Hematopoietic multipotent progenitor cell (in vitro differentiated cells): ENCODE results near the gene ABHD15. TPM values are rescaled to one million over a fixed set of nuclear protein-coding genes. Genes with fewer than 3 reads are reported as not detected.
A peak's percentile ranks its signal among the peaks of the same experiment; 100 is the strongest.

Source experiments
- DNase-seq, 3 donors: peaks; one replicate each; pipeline ENCODE4 v3.0.0-alpha.2; 2011 to 2015; ENCODE audit warnings: low read depth in 2 of 3, low spot score in 2 of 3
- total RNA-seq: library from RNA; depleted of rRNA; stranded (reverse); fragments of >200 nt; gene quantifications from one replicate; pipeline ENCODE4 v1.2.3, GENCODE V29; 2012

ABHD15 gene
- total RNA-seq, 1 donor, result 13.5 TPM

GRCh38 chr17:29595107-29595942 is 28.5 kb upstream of the ABHD15 start:
- DNase-seq, result no peak

GRCh38 chr17:29594519-29595090 is 27.8 kb upstream of the ABHD15 start:
- DNase-seq, result no peak

GRCh38 chr17:29593591-29594518 is 27.0 kb upstream of the ABHD15 start:
- DNase-seq, result peak in 1 of 3 donors; percentile 62

- no peak for DNase-seq
These were observed 26.2 kb upstream of the ABHD15 start, which contains the start of gene ANKRD13B for GRCh38 chr17:29592850-29593551. Gene ANKRD13B, plus strand, starts transcription at chr17:29593132. Its CDS starts 490 bp downstream, at chr17:29593622.

GRCh38 chr17:29591737-29592608 is 25.1 kb upstream of the ABHD15 start:
- DNase-seq, result peak in 2 of 3 donors; percentile 80 to 81

GRCh38 chr17:29591146-29591736 is 24.4 kb upstream of the ABHD15 start:
- no peak for DNase-seq

GRCh38 chr17:29590411-29591145 is 23.7 kb upstream of the ABHD15 start:
- DNase-seq, result no peak

- peak; percentile 72 to 87 (median 84) for DNase-seq
These were observed 22.9 kb upstream of the ABHD15 start, which contains the start of gene GIT1 for GRCh38 chr17:29589524-29590410. Gene GIT1, minus strand, starts transcription at chr17:29589648. Its CDS starts 270 bp downstream, at chr17:29589378.

GRCh38 chr17:29588562-29589411 is 21.9 kb upstream of the ABHD15 start:
- DNase-seq, result no peak

GRCh38 chr17:29588017-29588561 is 21.3 kb upstream of the ABHD15 start:
- DNase-seq, result no peak

- DNase-seq, result no peak
These were observed 20.8 kb upstream of the ABHD15 start for GRCh38 chr17:29587591-29587990.

- DNase-seq, result no peak
These were observed 20.0 kb upstream of the ABHD15 start for GRCh38 chr17:29586676-29587469.

GRCh38 chr17:29585080-29585751 is 18.4 kb upstream of the ABHD15 start:
- DNase-seq, result no peak

GRCh38 chr17:29584452-29585079 is 17.7 kb upstream of the ABHD15 start:
- no peak for DNase-seq
